ENCODE measurements around the gene TEKTIP1. TPM values are rescaled to one million over a fixed set of nuclear protein-coding genes. Genes with fewer than 3 reads are reported as not detected.

TEKTIP1 gene
- total RNA-seq, 1 donor = not detected

- H3K4me3 ChIP-seq (ENCODE audit: low read depth, low read length) = peak overlapping the region; percentile 76
- TF ChIP-seq CTCF (IDR thresholded peaks at IDR 0.05; ENCODE audit: insufficient read depth, low read depth, low read length) = no peak
- DNase-seq (ENCODE audit: low read depth) = peak; percentile 96
These were observed 35.1 kb downstream of the TEKTIP1 start for GRCh38 chr19:3573858-3574637.

- DNase-seq (ENCODE audit: low read depth) = peak; percentile 49
- TF ChIP-seq CTCF (IDR thresholded peaks at IDR 0.05; ENCODE audit: insufficient read depth, low read depth, low read length) = peak; percentile 45
- no peak overlapping the region for H3K4me3 ChIP-seq (ENCODE audit: low read depth, low read length)
These were observed 36.3 kb downstream of the TEKTIP1 start for GRCh38 chr19:3575260-3575741.

- peak overlapping the region; percentile 34 for H3K4me3 ChIP-seq (ENCODE audit: low read depth, low read length)
- TF ChIP-seq CTCF (IDR thresholded peaks at IDR 0.05; ENCODE audit: insufficient read depth, low read depth, low read length) = no peak
- no peak for DNase-seq (ENCODE audit: low read depth)
These were observed 37.1 kb downstream of the TEKTIP1 start for GRCh38 chr19:3575949-3576673.

GRCh38 chr19:3576696-3577443, 37.9 kb downstream of the TEKTIP1 start:
- H3K4me3 ChIP-seq (ENCODE audit: low read depth, low read length) = peak overlapping the region; percentile 34
- peak; percentile 64 for DNase-seq (ENCODE audit: low read depth)
- TF ChIP-seq CTCF (IDR thresholded peaks at IDR 0.05; ENCODE audit: insufficient read depth, low read depth, low read length) = no peak

- DNase-seq (ENCODE audit: low read depth) = no peak
- no peak for TF ChIP-seq CTCF (IDR thresholded peaks at IDR 0.05; ENCODE audit: insufficient read depth, low read depth, low read length)
These were observed 38.9 kb downstream of the TEKTIP1 start for GRCh38 chr19:3577723-3578344.

GRCh38 chr19:3578390-3578789, 39.4 kb downstream of the TEKTIP1 start:
- DNase-seq (ENCODE audit: low read depth) = no peak
- H3K4me3 ChIP-seq (ENCODE audit: low read depth, low read length) = no peak overlapping the region
- TF ChIP-seq CTCF (IDR thresholded peaks at IDR 0.05; ENCODE audit: insufficient read depth, low read depth, low read length) = no peak

More at GRCh38 chr19:3577723-3578344, 38.9 kb downstream of the TEKTIP1 start:
- H3K4me3 ChIP-seq (ENCODE audit: low read depth, low read length) = no peak overlapping the region
